HK-2 (cell line): ENCODE data around the gene ZNF383.
"Not testable (repeated sequence)": the region's sequence is repeated elsewhere in the genome, so short reads cannot be mapped to it uniquely, and the experiment has no call there.

ENCODE experiments used
- DNase-seq: peaks from one replicate; pipeline ENCODE4 v3.0.0-alpha.2; 2018; ENCODE audit not compliant: unreplicated experiment

The ZNF383 gene

DNA sequence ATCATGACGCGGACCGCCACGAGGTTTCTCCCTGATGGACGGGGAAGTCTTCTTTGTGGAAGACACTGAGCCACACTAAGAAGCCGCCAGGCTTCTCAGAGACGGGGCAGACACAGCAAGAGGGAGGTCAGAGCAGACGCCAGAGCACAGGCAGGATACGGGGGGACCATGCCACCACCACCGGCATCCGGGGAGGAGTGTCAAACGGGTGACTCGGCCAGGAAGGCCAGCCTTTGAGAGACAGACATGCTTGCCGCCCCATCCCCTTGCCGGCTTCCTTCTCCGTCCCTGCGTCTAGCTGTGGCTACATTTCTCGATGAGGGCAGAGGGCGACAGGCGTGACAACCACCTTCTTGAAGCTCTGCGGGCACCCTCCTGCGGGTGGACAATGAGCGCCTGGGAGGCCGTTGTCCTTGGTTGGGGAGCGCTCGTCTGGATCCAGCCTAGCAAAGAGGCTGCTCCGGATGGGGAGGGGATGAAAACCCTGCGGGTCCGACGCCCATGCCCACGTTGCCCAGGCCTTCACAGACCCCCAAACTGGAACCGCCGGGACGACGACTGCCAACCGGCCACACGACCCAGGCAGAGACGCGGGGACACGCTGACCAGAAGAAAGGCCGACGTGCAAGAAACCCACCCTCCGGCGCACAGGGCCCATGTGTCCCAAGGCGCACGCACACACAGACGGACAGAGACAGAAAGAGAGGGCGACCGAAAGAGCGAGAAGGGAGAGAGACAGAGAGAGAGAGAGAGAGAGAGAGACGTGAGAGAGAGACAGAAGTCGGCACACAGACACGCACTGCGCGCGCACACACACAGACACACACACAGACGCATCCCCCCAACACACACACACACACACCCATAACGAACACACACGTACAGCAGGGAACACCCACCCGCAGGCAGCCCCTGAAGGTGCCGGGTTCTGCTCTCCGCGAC, 75.3 kb downstream of the ZNF383 start:
- not testable (repeated sequence) for DNase-seq

- DNase-seq: not testable (repeated sequence)
Measured at GRCh38 chr19:37294246-37294645, 76.2 kb downstream of the ZNF383 start.
